Transverse colon (tissue), 4 donors: ENCODE measurements around the gene LHFPL6. TPM values are rescaled to one million over a fixed set of nuclear protein-coding genes. Genes with fewer than 3 reads are reported as not detected.

ENCODE experiments used
- DNase-seq: peaks from one replicate; pipeline ENCODE4 v3.0.0-alpha.2; 2019
- H3K27ac ChIP-seq, 4 donors: fragments of 200-600 bp; sonication (generic); 2 replicates each; pipeline ENCODE4 v1.5.1; 2016 to 2018; ENCODE audit warnings: inconsistent platforms in 4 of 4
- H3K27me3 ChIP-seq: fragments of 200-600 bp; sonication (generic); 2 replicates; pipeline ENCODE4 v1.5.1; 2017; ENCODE audit warnings: inconsistent platforms
- H3K36me3 ChIP-seq, 4 donors: fragments of 200-600 bp; sonication (generic); 2 replicates each; pipeline ENCODE4 v1.5.1; 2017 to 2019; ENCODE audit warnings: inconsistent platforms in 4 of 4
- H3K4me1 ChIP-seq, 4 donors: fragments of 200-600 bp; sonication (generic); 2 replicates each; pipeline ENCODE4 v1.5.1; 2017 to 2020; ENCODE audit warnings: inconsistent platforms in 4 of 4
- H3K4me3 ChIP-seq, 4 donors: fragments of 200-600 bp; sonication (generic); 1 replicate in 1 of 4; 2 replicates in 3 of 4; pipeline versions ENCODE4 v1.5.1 to v1.6.1; 2017 to 2019; ENCODE audit warnings: inconsistent platforms in 4 of 4
- H3K9me3 ChIP-seq, 2 donors: fragments of 200-600 bp; sonication (generic); 2 replicates each; pipeline ENCODE4 v1.5.1; 2017 to 2019; ENCODE audit warnings: inconsistent platforms in 2 of 2
- EP300 ChIP-seq: sonication (generic); formaldehyde crosslinking; IDR thresholded peaks from one replicate; pipeline ENCODE4 v1.6.1; 2017; ENCODE audit warnings: antibody characterized with exemption, low read depth
- POLR2A ChIP-seq: fragments of 450-650 bp; IDR thresholded peaks from one replicate; pipeline ENCODE4 v1.6.1; 2016; ENCODE audit warnings: antibody characterized with exemption, mild to moderate bottlenecking, moderate library complexity
- POLR2AphosphoS5 ChIP-seq, 3 donors: sonication (generic); formaldehyde crosslinking; IDR thresholded peaks; one replicate each; pipeline ENCODE4 v1.6.1; 2016; ENCODE audit warnings: antibody characterized with exemption in 3 of 3
- WGBS, 2 donors: methylation state at CpG; one replicate each; pipeline ENCODE4 v1.1.5; 2018; ENCODE audit warnings: low coverage in 1 of 2; 5-methylcytosine and 5-hydroxymethylcytosine counted together
- in situ Hi-C, 4 donors: fragments of 200-750 bp; cut with MboI; loops; one replicate each; pipeline versions ENCODE4 v1.15.0 to v1.15.1; 2017; ENCODE audit warnings: low sequenced_read_pairs in 3 of 4, low pct_ligation_motif_present in 1 of 4, low pct_unique_long_range_greater_than_20kb in 1 of 4
- intact Hi-C: fragments of 100-400 bp; cut with DNase I; formaldehyde crosslinking; loops from one replicate; pipeline ENCODE4 v1.15.1; 2023; ENCODE audit warnings: low total_unique reads
- total RNA-seq, 4 donors: library from RNA; depleted of rRNA; stranded (reverse); fragments of >200 nt; gene quantifications; one replicate each; pipeline ENCODE4 v1.1.0, GENCODE V29; 2016
- TF ChIP-seq, protein P1 (sequence below), 5 experiments: fragments of 200-600 bp in 3 of 5; fragments of 450-650 bp in 2 of 5; sonication (generic) in 3 of 5; IDR thresholded peaks; 1 replicate in 2 of 5; 2 replicates in 3 of 5; pipeline ENCODE4 v1.5.1; 2016 to 2017; ENCODE audit warnings: antibody characterized with exemption in 5 of 5, inconsistent platforms in 3 of 5, mild to moderate bottlenecking in 2 of 5, moderate library complexity in 1 of 5

The LHFPL6 gene
- total RNA-seq, 4 donors from 2014 or later = 4.2 to 18.6 (median 9.3) TPM

DNA sequence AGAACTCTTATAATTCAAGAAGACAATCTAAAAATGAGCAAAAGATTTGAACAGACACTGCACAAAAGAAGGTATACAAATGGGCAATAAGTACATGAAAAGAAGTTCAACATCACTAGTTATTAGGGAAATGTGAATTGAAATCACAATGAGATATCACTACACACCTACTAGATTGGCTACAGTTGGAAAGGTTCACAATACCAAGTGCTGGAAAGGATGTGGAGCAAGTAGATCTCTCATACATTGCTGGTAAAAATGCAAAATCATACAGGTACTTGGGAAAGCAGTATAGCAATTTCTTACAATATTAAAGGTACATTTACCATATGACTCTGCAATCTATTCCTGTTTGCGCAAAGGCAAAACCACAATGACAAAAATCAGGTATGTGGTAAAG is 145.7 kb downstream of the LHFPL6 start:
- DNase-seq = no peak
- intact Hi-C loops = no loop called here
- 97 to 100% methylated on average over 1 of the region's 1 CpG for WGBS, 2 donors
- peaks cover 0 to 10% (median 7%) of the 10 kb centered on the region in 4 donors for H3K4me1 ChIP-seq
- in situ Hi-C loops = no loop called here
- H3K36me3 ChIP-seq = no peaks in the 10 kb centered on the region
- no peak for TF ChIP-seq POLR2AphosphoS5 (IDR thresholded peaks at IDR 0.05)
- TF ChIP-seq, protein P1, sequence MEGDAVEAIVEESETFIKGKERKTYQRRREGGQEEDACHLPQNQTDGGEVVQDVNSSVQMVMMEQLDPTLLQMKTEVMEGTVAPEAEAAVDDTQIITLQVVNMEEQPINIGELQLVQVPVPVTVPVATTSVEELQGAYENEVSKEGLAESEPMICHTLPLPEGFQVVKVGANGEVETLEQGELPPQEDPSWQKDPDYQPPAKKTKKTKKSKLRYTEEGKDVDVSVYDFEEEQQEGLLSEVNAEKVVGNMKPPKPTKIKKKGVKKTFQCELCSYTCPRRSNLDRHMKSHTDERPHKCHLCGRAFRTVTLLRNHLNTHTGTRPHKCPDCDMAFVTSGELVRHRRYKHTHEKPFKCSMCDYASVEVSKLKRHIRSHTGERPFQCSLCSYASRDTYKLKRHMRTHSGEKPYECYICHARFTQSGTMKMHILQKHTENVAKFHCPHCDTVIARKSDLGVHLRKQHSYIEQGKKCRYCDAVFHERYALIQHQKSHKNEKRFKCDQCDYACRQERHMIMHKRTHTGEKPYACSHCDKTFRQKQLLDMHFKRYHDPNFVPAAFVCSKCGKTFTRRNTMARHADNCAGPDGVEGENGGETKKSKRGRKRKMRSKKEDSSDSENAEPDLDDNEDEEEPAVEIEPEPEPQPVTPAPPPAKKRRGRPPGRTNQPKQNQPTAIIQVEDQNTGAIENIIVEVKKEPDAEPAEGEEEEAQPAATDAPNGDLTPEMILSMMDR (IDR thresholded peaks at IDR 0.05) = no peak
- TF ChIP-seq EP300 = no peak
- no peak for TF ChIP-seq POLR2A
- H3K4me3 ChIP-seq = no peak overlapping the region
- no peak overlapping the region for H3K27ac ChIP-seq
- no peaks in the 10 kb centered on the region for H3K27me3 ChIP-seq
- H3K9me3 ChIP-seq = no peaks in the 10 kb centered on the region

DNA sequence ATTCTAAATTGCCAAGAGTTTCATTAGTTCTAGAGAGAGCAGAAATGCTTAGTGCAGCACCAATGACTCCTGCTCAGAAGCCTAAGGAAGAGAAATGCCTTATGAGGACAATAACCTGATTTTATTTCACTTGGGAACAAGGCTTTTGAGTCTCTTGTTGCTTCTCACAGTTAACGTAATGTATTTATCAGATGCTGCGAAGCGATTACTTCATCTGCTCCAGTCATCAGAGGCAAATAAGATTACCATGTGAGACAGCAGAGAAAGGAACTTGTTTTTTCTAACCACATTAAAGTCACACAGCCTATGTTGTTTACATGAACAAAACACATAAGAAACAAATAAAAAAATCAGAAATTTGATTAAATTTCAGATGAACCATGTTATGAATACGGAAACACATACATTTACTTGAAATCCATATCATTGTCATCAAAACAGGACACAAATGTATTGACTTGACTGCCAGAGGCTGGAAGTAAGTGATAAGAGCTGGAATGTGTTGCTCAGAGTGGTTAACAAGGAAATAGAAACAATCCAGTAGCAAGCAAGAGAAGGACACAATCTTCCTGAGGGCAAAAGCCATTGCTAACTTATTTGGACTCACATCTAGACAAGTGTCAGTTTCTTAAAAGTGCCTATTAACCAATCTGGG is 147.3 kb downstream of the LHFPL6 start:
- in situ Hi-C loops = no loop called here
- DNase-seq = no peak

DNA sequence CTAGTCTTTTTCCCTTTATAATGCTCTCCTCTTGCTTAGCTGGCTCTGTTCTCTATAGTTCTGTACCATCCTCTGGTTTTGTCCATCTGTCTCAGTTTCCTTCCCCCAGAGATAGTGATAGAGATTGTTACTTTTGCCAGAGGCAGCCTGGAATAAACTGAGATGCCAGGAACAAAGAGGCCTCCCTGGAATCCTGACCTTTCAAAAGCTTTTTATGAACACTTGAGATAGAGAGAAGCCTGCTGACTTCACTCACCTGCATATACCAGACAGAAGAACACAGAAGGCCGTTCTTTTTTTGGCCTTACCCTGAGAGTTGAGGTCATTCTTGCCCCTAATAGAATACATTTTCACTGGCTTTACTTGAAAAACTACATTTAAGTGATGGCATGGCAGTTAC is 150.2 kb downstream of the LHFPL6 start:
- intact Hi-C loops = no loop called here

More for the DNA sequence above, 147.3 kb downstream of the LHFPL6 start:
- Histone ChIP-seq H3K27ac (no peak overlapping the region), H3K27me3 (no peaks in the 10 kb centered on the region), H3K9me3 (no peaks in the 10 kb centered on the region), H3K4me3 (no peak overlapping the region), H3K36me3 (no peaks in the 10 kb centered on the region), H3K4me1 (peaks cover 0 to 20% (median 9%) of the 10 kb centered on the region in 4 donors)
- intact Hi-C loops = no loop called here
- 64 to 66% methylated on average over 4 of the region's 4 CpGs for WGBS, 2 donors
- TF ChIP-seq POLR2AphosphoS5 (IDR thresholded peaks at IDR 0.05) (no peak), POLR2A (no peak), EP300 (no peak)
- TF ChIP-seq, protein P1 (IDR thresholded peaks at IDR 0.05) = no peak

DNA sequence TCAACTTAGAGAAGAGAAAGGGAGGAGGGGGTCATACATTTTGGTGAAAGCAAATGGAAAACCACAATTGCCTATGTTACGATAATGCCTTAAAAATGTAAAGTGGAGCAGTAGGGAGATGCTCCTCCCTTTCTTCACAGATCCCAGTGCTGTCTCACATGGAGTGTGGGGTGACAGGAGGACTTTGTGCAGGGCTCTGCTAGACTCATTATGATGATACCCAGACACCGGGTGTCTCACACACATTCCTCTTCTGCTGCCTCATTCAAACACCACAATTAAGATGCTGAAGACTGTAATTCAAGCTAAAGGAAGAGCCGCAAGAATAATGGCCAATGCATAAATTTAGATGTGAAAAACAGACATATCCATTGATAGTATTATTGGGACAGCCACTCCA is 150.6 kb downstream of the LHFPL6 start:
- TF ChIP-seq, protein P1 (IDR thresholded peaks at IDR 0.05) = no peak
- TF ChIP-seq EP300 (no peak), POLR2A (no peak), POLR2AphosphoS5 (IDR thresholded peaks at IDR 0.05) (peak in 2 of 3 donors; percentile 81 to 84)
- peak overlapping the region; percentile 39 to 73 (median 58) for H3K27ac ChIP-seq
- in situ Hi-C loops = no loop called here
- H3K4me1 ChIP-seq = peaks cover 0 to 20% (median 9%) of the 10 kb centered on the region in 4 donors
- H3K36me3 ChIP-seq = no peaks in the 10 kb centered on the region
- DNase-seq = no peak
- H3K27me3 ChIP-seq = no peaks in the 10 kb centered on the region
- H3K9me3 ChIP-seq = no peaks in the 10 kb centered on the region
- intact Hi-C loops = no loop called here
- 66 to 71% methylated on average over 2 to 3 of the region's 3 CpGs for WGBS, 2 donors
- no peak overlapping the region for H3K4me3 ChIP-seq

More for the DNA sequence above, 150.2 kb downstream of the LHFPL6 start:
- TF ChIP-seq, protein P1 (IDR thresholded peaks at IDR 0.05) = no peak
- TF ChIP-seq POLR2A (no peak), EP300 (no peak), POLR2AphosphoS5 (IDR thresholded peaks at IDR 0.05) (no peak)
- Histone ChIP-seq H3K27me3 (no peaks in the 10 kb centered on the region), H3K4me1 (peaks cover 0 to 20% (median 9%) of the 10 kb centered on the region in 4 donors), H3K36me3 (no peaks in the 10 kb centered on the region), H3K4me3 (no peak overlapping the region), H3K27ac (peak overlapping the region in 3 of 4 donors; percentile 58 to 73 (median 59)), H3K9me3 (no peaks in the 10 kb centered on the region)
- 58 to 83% methylated on average over 1 of the region's 1 CpG for WGBS, 2 donors
- DNase-seq = no peak
- in situ Hi-C loops = no loop called here
